HG02852 (cell line): ENCODE measurements around the gene MTHFD2L.
"Not testable (repeated sequence)": the region's sequence is repeated elsewhere in the genome, so short reads cannot be mapped to it uniquely, and the experiment has no call there.

Experiments used
- ATAC-seq: cut with Tn5 transposase; IDR thresholded peaks from one replicate; pipeline ENCODE4 v1.9.1; 2021; ENCODE audit warnings: mild to moderate bottlenecking, moderate library complexity; ENCODE audit not compliant: unreplicated experiment

MTHFD2L gene

DNA sequence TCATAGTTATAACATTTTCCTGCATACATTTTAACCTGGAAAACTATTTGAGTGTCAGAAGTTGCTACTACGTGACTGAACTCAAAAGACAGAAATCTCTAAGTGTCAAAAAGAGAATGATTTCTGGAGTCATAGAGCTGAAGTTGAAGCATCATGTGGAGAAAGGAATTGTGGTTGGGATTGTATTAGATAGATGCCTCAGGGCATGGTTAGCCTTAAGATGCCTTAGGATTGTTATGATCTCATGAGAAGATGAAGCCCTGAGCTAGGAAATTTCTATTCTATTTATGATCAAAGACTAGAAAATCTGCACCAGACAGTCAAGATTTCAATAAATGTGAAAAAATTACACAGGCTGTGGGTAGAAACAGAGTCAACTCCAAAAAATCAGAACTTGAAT, 170.6 kb downstream of the MTHFD2L start:
- ATAC-seq = no peak

DNA sequence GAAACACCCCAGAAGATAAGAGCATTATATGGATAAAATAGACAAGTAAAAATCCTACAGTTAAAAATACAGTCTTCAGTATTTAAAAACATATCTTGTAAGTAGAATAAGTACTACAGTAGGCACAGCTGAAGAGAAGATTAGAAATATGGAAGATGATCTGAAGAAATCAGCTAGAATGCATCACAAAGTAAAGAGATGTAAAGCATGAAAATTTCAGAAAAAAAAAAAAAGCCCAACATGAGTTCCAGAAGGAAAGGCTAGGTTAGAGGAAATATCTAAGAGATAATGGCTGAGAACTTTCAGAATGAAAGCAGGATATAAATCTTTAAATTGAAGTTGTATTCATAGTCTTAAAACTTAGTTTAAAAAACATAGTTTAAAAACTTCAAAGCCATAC, 171.4 kb downstream of the MTHFD2L start:
- ATAC-seq = no peak

DNA sequence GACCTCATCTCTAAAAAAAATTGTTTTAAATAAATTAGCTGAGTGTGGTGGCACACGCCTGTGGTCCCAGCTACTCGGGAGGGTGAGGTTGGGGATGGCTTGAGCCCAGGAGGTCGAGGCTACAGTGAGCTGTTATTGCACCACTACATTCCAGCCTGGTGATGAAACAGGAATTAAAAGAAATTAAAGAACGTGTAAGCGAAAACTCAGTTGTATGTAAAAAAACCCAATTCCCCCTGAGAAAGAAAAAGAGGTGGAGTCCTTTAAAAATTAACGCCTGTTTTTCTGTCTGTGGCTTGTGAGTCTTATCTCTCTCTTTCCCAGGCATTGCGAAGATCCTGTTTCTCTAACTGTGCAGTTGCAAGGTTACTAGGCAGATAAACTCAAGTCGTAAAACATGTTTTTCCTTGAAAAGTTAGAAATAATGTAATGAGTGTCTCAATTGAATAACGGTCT, 172.4 kb downstream of the MTHFD2L start:
- ATAC-seq = no peak

DNA sequence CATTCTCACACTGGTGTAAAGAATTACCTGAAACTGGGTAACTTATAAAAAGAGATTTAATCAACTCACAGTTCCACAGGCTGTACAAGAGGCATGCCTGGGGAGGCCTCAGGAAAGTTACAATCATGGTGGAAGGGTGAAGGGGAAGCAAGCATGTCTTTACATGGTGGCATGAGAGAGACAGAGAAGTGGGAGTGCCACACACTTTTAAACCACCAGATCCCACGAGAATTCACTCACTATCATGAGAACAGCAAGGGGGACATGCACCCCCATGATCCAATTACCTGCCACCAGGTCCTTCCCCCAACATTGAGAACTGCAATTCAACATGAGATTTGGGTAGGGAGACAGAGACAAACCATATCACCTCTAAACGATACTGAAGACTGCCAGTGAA, 173.3 kb downstream of the MTHFD2L start:
- no peak for ATAC-seq

DNA sequence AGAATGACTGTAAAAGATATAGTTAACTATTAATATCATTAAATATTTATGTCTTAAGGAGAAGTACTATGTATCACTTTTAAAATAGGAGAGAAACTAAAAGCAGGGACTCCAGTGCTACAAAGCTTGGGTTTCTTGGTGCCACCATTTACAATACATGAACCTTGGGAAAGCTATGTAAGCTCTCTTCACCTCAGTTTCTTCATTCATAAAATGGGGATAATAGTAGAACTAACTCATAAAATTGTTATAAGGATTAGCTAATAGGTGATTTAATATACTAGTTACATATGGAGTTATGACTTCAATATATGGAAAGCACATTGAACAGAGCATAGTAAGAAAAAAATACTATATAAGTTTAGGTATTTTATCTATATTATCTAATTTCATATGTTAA, 174.0 kb downstream of the MTHFD2L start:
- no peak for ATAC-seq

DNA sequence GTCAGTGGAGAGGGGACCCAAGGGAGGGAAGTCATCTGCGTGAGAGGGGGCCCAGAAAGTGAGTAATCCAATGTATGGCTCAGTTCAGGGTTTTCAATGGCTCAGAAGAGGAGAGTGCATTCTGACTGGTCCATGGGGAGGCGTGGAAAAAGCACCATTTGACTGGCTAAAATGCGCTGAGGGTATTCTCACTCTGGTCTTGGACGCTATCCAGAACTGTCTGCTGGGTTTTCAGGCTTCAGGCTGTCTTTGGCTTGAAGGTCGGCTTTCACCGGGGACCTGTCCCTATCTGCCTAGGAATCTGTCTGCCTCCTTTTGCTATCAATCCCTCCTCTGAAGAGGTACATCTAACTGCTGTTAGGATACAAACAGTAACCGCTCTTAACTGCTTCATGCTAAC, 176.7 kb downstream of the MTHFD2L start:
- no peak for ATAC-seq

DNA sequence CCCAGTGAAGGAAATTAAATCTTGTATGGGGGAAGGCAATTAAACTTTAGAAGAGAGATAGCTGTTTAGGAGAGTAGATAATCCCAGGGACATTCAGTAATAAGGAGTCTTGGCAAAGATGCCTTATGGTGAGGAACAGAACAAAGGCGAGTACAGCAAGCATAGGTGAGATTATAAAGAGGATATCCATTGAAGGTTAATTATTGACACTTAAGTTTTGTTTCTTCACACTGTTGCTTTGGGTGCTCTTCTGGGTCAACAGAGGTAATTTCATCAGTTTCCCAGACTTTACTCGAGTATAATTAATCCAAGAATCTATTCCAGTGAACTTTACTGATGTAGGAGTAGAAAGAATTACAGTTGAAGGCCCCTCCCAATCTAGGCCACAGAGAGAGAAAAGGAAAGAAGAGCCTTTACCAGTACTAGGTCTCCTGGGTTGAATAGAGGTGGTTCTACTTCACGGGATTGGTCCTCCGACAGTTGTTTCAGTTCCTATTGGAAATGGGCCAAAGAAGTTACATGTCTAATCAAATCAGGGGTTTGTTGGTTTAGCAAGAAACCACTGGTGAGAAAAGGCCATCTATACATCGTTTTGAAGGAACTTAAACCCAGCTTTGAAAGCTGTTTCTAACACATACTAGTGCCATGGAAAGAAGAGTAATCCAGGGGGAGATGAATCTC, 177.6 kb downstream of the MTHFD2L start:
- ATAC-seq = peak; percentile 63

DNA sequence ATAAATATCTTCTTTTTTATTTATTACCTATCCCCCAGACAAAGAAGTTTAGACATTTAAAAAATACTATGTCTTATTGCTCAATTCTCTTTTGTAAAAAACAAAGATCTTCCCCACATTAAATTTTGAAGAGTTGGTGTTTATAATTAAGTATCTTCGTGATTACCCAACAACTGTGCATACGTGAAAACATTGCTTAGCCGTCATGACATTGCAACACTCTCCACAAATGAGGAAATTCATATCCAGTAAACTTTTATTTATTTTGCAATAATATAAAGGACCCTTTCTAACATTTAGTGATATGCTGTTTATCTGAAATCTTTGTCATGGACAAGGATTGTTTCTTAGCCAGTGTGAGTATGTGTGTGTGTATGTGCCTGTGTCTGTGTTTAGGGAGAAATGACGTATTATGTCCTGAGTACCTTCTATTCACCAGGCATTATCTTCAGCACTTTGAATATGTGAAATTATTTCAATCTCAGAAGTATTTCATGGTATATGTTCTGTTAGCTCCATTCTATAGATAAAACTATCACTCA, 180.9 kb downstream of the MTHFD2L start:
- ATAC-seq = no peak

DNA sequence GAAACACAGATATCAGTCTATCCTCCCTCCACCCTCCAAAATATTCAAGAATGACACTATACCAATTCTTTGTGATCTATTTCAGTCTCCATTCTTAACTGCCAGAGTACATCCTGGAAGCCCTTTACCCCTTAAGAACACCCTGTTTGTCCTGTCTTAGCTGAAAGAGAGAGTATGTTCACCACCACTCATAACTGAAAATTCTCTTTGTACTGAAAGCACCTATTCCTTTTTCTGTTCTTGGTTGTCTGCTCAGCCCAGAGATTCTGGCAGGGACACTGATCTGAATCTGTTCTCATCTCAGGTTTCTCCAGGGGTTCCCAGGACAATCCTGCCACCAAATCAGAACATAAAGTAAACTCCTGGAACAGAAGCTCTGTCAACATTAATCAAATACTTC, 181.6 kb downstream of the MTHFD2L start:
- ATAC-seq = peak; percentile 67

DNA sequence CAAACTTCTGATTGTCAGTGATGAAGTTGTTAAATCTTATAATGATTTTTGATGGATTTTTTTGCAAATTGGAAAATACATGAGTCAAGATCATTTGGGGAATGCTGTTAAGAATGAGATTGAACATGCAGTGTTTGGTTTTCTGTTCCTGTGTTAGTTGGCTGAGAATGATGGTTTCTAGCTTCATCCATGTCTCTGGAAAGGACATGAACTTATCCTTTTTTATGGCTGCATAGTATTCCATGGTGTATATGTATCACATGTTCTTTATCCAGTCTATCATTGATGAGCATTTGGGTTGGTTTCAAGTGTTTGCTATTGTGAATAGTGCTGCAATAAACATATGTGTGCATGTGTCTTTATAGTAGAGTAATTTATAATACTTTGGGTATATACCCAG, 182.5 kb downstream of the MTHFD2L start:
- not testable (repeated sequence) for ATAC-seq

DNA sequence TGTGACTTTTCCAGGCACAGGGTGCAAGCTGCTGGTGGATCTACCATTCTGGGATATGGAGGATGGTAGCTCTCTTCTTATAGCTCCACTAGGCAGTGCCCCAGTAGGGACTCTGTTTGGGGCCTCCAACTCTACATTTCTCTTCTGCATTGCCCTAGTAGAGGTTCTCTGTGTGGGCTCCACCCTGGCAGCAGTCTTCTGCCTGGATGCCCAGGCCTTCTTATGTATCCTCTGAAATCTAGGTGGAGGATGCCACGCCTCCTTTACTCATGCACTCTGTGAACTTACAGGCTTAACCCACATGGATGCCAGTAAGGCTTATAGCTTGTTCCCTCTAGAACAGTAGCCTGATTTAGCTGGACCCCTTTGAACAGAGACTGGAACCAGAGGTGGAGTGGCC, 186.1 kb downstream of the MTHFD2L start:
- ATAC-seq = no peak
